Astrocyte of the spinal cord (primary cell): ENCODE data around the gene BCAS1.

Experiments
- DNase-seq: peaks from one replicate; pipeline ENCODE4 v3.0.0; 2011; ENCODE audit warnings: low read depth, low spot score
- H3K4me3 ChIP-seq: 2 replicates; pipeline ENCODE4 v1.5.1; 2011; ENCODE audit warnings: low read depth, mild to moderate bottlenecking, low read length, moderate library complexity
- CTCF ChIP-seq: IDR thresholded peaks from 2 replicates; pipeline ENCODE4 v1.5.1; 2012; ENCODE audit warnings: low read depth, mild to moderate bottlenecking, low read length, inconsistent platforms
- in situ Hi-C: cut with HindIII; loops from 2 replicates; pipeline ENCODE4 v1.10.0; 2017; ENCODE audit warnings: low sequenced_read_pairs

BCAS1 gene

GRCh38 chr20:53983401-53983800 is 87.0 kb downstream of the BCAS1 start:
- in situ Hi-C loops = no loop called here
- TF ChIP-seq CTCF = no peak
- no peak overlapping the region for H3K4me3 ChIP-seq
- DNase-seq = no peak

GRCh38 chr20:53982624-53983023 is 87.8 kb downstream of the BCAS1 start:
- no peak overlapping the region for H3K4me3 ChIP-seq
- DNase-seq = no peak
- in situ Hi-C loops = no loop called here
- no peak for TF ChIP-seq CTCF

DNA sequence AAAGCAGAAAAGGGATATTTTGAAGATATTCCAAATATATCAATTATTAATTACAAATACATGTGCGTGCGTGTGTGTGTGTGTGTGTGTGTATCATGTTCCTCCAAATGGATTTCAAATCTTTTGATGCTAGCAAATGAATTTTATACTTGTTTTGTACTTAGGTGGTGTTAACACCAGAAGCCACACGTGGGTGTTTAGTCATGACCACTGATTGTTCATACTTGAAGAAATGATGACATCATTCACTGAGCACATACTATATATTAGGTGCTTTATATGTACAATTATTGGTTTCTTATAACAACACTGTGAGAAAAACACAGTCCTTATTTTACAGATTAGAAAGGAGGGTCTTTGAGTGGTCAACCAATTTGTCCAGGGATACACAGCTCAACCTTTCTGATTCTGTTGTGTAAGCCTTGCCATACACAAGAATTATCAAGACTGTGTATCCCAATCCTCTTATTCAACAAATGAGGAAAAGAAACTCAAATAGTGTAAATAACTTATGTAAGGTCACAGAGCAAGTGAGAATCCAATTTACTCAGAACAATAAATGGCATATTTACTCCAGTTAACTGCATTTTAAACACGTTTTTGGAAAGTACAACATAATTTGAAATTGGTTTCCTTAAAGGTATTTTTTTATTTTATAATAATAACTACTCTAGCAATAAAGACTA is 88.5 kb downstream of the BCAS1 start:
- H3K4me3 ChIP-seq = no peak overlapping the region
- DNase-seq = no peak
- in situ Hi-C loops = no loop called here
- TF ChIP-seq CTCF = no peak

DNA sequence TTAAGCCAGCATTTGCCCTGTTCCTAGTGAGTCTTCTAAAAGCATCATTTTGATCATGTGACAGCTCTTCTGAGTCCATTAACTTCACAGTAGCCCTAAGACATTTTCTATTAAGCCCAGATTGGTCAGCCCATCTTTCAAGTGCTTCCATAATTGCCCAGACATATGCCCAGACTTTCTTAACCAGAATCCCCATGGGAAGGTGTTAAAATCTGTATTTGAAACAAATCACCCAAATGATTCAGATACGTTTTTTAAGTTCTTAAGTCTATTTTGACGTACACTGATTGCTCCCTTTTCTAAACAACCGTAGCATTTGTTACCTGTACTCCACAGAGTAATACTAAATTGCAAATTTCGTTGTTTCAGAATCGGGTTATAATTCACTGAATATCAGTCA is 89.3 kb downstream of the BCAS1 start:
- in situ Hi-C loops = no loop called here
- no peak overlapping the region for H3K4me3 ChIP-seq

GRCh38 chr20:53980031-53980465 is 90.3 kb downstream of the BCAS1 start:
- no peak for DNase-seq
- H3K4me3 ChIP-seq = no peak overlapping the region
- TF ChIP-seq CTCF = no peak
- in situ Hi-C loops = no loop called here

More for the DNA sequence above, 89.3 kb downstream of the BCAS1 start:
- no peak for DNase-seq
- TF ChIP-seq CTCF = no peak

DNA sequence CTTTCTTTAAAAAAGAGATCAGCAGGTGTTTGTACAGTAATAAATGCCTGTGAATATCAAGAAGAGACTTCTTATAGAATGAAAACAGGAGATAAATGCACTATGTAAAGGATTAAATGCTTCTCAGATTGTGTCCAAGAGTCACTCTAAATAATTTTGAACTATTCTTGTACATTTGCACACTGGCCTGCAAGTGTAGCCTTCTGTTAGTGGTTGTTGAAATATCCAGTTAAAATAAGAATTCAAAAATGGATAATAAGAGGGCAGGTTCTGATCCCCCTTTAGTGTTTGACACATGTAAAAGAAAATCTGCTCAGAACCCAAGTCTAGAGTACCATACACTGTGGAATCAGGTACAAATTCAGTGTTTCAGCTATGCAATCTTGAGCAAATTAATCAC is 91.9 kb downstream of the BCAS1 start:
- no peak for TF ChIP-seq CTCF
- in situ Hi-C loops = no loop called here
- no peak for DNase-seq
- H3K4me3 ChIP-seq = no peak overlapping the region

GRCh38 chr20:53977391-53977790 is 93.0 kb downstream of the BCAS1 start:
- H3K4me3 ChIP-seq = no peak overlapping the region
- no peak for DNase-seq
- in situ Hi-C loops = no loop called here
- no peak for TF ChIP-seq CTCF
